ENCODE measurements around the gene NCMAP.

Gene NCMAP

DNA sequence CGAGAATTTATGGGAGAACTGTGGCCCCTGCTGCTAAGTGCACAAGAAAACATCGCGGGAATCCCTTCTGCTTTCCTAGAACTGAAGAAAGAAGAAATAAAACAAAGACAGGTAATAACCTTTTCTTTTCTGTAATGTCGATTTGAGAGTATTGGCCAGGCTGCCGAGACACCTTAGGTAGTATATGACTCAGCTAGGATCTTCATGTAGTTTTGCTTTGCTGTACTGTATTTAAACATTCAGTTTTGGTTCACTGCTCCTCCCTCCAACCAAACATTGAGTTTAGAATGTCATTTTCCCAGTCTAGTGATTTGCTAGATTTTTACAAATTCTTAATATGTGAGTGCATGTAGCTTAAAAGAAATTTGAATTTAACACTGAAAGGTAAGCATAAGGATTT is 93.0 kb downstream of the NCMAP start:
- TF ChIP-seq GATA3 (IDR thresholded peaks at IDR 0.05; ENCODE audit: low read depth, low read length): no peak

DNA sequence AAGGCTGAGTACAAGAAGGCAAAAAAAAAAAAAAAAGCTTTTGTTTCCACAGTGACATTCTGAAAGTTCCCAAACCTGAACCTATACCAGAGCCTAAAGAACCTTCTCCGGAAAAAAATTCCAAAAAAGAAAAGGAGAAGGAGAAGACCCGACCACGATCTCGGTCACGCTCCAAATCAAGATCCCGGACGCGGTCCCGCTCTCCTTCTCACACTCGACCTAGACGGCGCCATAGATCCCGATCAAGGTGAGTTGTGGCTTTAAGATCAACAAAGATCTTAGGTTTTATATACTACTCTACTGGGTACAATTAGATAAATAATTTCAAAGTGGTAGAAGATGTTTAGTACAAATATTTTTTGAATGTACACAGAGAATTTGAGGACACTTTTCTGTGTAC is 96.5 kb downstream of the NCMAP start:
- TF ChIP-seq GATA2 (IDR thresholded peaks at IDR 0.05; ENCODE audit: low read depth, low read length) (no peak), GATA3 (IDR thresholded peaks at IDR 0.05; ENCODE audit: low read depth, low read length) (no peak)

DNA sequence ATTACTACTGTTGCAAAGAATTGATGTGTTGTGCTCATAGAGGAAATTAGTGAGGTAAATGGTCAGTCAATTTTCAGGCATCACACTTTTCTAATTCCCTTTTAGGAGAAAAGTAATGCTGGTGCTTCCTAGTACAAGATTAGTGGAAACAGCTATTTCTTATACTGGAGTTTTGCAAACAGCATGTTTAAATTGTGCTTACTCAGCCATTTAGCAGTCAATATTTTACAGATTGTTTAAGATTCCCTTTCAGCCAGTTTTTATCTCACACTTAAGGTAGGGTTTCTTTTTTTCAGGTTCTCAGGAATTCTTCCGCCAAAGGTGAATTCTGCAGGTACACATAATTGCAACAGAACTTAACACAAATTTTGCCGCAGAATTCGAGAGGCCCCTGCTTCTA is 98.1 kb downstream of the NCMAP start:
- TF ChIP-seq GATA2 (IDR thresholded peaks at IDR 0.05; ENCODE audit: low read depth, low read length) (no peak), GATA3 (IDR thresholded peaks at IDR 0.05; ENCODE audit: low read depth, low read length) (no peak)

GRCh38 chr1:24656046-24656445 is 100.2 kb downstream of the NCMAP start:
- no peak for TF ChIP-seq GATA2 (IDR thresholded peaks at IDR 0.05; ENCODE audit: low read depth, low read length)
- TF ChIP-seq GATA3 (IDR thresholded peaks at IDR 0.05; ENCODE audit: low read depth, low read length): no peak

GRCh38 chr1:24657781-24658180 is 101.9 kb downstream of the NCMAP start:
- no peak for TF ChIP-seq GATA2 (IDR thresholded peaks at IDR 0.05; ENCODE audit: low read depth, low read length)
- TF ChIP-seq GATA3 (IDR thresholded peaks at IDR 0.05; ENCODE audit: low read depth, low read length): no peak

All from SH-SY5Y (cell line).